PC-3 (cell line): ENCODE measurements around the gene THAP2. TPM values are rescaled to one million over a fixed set of nuclear protein-coding genes. Genes with fewer than 3 reads are reported as not detected.

ENCODE experiments used
- ATAC-seq: fragments of 200-7000 bp; cut with Tn5 transposase; 2 replicates; pipeline ENCODE4 v1.9.1; 2020; ENCODE audit warnings: mild to moderate bottlenecking, moderate library complexity
- BruUV-seq: library from RNA; stranded (reverse); fragments of 400-500 nt; replicated peaks from 2 replicates; lab custom pipeline; 2021; lab: Mats Ljungman, UMichigan
- CTCF ChIA-PET: fragments of 300-600 bp; sonication (Branson Sonifier 250); formaldehyde crosslinking; loops from one replicate; lab custom pipeline; 2022; ENCODE audit warnings: antibody characterized with exemption; lab: Charles Lee
- POLR2A ChIA-PET: fragments of 300-600 bp; sonication (Branson Sonifier 250); formaldehyde crosslinking; loops from one replicate; lab custom pipeline; 2022; ENCODE audit warnings: antibody characterized with exemption; ENCODE audit not compliant: unreplicated experiment; lab: Charles Lee
- DNase-seq: peaks from one replicate; pipeline ENCODE4 v3.0.0-alpha.2; 2015
- H2AFZ ChIP-seq: fragments of 300-600 bp; sonication (generic); 2 replicates; pipeline ENCODE4 v1.6.0; 2016; ENCODE audit warnings: antibody characterized with exemption, low read length
- H3F3A ChIP-seq: fragments of 300-600 bp; sonication (generic); one replicate; pipeline ENCODE4 v1.6.0; 2017; ENCODE audit warnings: antibody characterized with exemption, low read length, control low read depth, mild to moderate bottlenecking; ENCODE audit not compliant: unreplicated experiment
- H3K27ac ChIP-seq: fragments of 300-600 bp; sonication (generic); 2 replicates; pipeline ENCODE4 v1.5.1; 2016; ENCODE audit warnings: mild to moderate bottlenecking, low read length
- H3K27me3 ChIP-seq: fragments of 300-600 bp; sonication (generic); 2 replicates; pipeline ENCODE4 v1.6.1; 2016; ENCODE audit warnings: low read length, mixed read lengths
- H3K36me3 ChIP-seq: fragments of 300-600 bp; sonication (generic); 2 replicates; pipeline ENCODE4 v1.6.1; 2016; ENCODE audit warnings: low read depth, mixed run types, low read length, mixed read lengths
- H3K4me1 ChIP-seq: fragments of 300-600 bp; sonication (generic); 2 replicates; pipeline ENCODE4 v1.5.1; 2016; ENCODE audit warnings: low read length; ENCODE audit not compliant: insufficient read depth
- H3K4me2 ChIP-seq: fragments of 300-600 bp; sonication (generic); 2 replicates; pipeline ENCODE4 v1.6.0; 2016; ENCODE audit warnings: low read length
- H3K4me3 ChIP-seq: fragments of 300-600 bp; sonication (generic); 2 replicates; pipeline ENCODE4 v1.5.1; 2016; ENCODE audit warnings: mild to moderate bottlenecking, low read length, mixed read lengths
- H3K79me2 ChIP-seq: fragments of 300-600 bp; sonication (generic); 2 replicates; pipeline ENCODE4 v1.6.1; 2017; ENCODE audit warnings: low read length, mixed read lengths
- H3K9ac ChIP-seq: fragments of 300-600 bp; sonication (generic); 2 replicates; pipeline ENCODE4 v1.6.0; 2016; ENCODE audit warnings: mild to moderate bottlenecking, low read length
- H3K9me2 ChIP-seq: fragments of 300-600 bp; sonication (generic); replicated peaks from 2 replicates; pipeline ENCODE4 v1.6.1; 2016; ENCODE audit warnings: mixed run types, low read length, mixed read lengths
- H3K9me3 ChIP-seq: fragments of 300-600 bp; sonication (generic); 2 replicates; pipeline ENCODE4 v1.6.1; 2016; ENCODE audit warnings: low read length, mixed read lengths
- H4K20me1 ChIP-seq: fragments of 300-600 bp; sonication (generic); 2 replicates; pipeline ENCODE4 v1.6.1; 2016; ENCODE audit warnings: low read length, mixed read lengths
- EZH2 ChIP-seq: fragments of 300-600 bp; sonication (generic); IDR thresholded peaks from one replicate; pipeline ENCODE4 v1.6.1; 2017; ENCODE audit warnings: antibody characterized with exemption, mild to moderate bottlenecking, low read length; ENCODE audit not compliant: unreplicated experiment
- EZH2phosphoT487 ChIP-seq: fragments of 300-600 bp; sonication (generic); IDR thresholded peaks from 2 replicates; pipeline ENCODE4 v1.6.1; 2018; ENCODE audit warnings: mild to moderate bottlenecking, antibody characterized with exemption, low read length, borderline replicate concordance
- intact Hi-C: fragments of 100-400 bp; cut with micrococcal nuclease; formaldehyde crosslinking; loops from 2 replicates; pipeline ENCODE4 v1.9.0; 2023
- total RNA-seq: library from RNA; depleted of rRNA; stranded (reverse); fragments of >200 nt; gene quantifications from 2 replicates; pipeline ENCODE4 v1.2.3, GENCODE V29; 2014
- TF ChIP-seq, protein P1 (sequence below): fragments of 300-600 bp; sonication (generic); conservative IDR thresholded peaks from 2 replicates; pipeline ENCODE4 v1.5.1; 2017; ENCODE audit warnings: antibody characterized with exemption, low read depth, mild to moderate bottlenecking, low read length

Gene THAP2
- total RNA-seq, 1 experiment from 2014 or later, result 1.2 TPM

DNA sequence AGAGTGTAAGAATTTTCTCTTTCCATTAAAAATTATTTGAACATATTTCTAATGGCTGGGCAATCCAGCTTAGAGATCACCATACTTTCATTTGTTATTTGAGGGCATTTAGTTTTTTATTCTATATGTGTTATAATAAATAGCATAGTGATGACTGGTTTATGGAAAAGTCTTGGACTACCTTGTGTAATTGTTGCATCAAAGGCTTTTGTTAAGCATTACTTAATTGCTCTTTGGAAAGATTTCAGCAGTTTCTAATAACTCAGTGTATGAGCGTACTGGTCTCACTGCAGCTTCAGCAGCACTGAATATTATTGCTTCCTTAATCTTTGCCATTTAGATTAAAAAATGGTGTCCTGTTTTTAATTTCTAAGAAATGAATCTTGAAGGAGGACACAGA is 44.6 kb downstream of the THAP2 start:
- peaks cover 5% of the 10 kb centered on the region for H3F3A ChIP-seq
- no peaks in the 10 kb centered on the region for H3K27me3 ChIP-seq
- no TSS peak for BruUV-seq
- peaks cover 28% of the 10 kb centered on the region for H3K4me1 ChIP-seq
- H4K20me1 ChIP-seq, result no peaks in the 10 kb centered on the region
- no peak for DNase-seq
- no peaks in the 10 kb centered on the region for H3K9me2 ChIP-seq
- intact Hi-C loops, result no loop called here
- H3K9me3 ChIP-seq, result no peaks in the 10 kb centered on the region
- CTCF ChIA-PET, result no interaction called here
- TF ChIP-seq, protein P1, sequence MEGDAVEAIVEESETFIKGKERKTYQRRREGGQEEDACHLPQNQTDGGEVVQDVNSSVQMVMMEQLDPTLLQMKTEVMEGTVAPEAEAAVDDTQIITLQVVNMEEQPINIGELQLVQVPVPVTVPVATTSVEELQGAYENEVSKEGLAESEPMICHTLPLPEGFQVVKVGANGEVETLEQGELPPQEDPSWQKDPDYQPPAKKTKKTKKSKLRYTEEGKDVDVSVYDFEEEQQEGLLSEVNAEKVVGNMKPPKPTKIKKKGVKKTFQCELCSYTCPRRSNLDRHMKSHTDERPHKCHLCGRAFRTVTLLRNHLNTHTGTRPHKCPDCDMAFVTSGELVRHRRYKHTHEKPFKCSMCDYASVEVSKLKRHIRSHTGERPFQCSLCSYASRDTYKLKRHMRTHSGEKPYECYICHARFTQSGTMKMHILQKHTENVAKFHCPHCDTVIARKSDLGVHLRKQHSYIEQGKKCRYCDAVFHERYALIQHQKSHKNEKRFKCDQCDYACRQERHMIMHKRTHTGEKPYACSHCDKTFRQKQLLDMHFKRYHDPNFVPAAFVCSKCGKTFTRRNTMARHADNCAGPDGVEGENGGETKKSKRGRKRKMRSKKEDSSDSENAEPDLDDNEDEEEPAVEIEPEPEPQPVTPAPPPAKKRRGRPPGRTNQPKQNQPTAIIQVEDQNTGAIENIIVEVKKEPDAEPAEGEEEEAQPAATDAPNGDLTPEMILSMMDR, result no peak
- TF ChIP-seq EZH2 (no peak), EZH2phosphoT487 (no peak)
- no peaks in the 10 kb centered on the region for H3K79me2 ChIP-seq
- no peak overlapping the region for H2AFZ ChIP-seq
- H3K4me3 ChIP-seq, result no peak overlapping the region
- no peak overlapping the region for H3K27ac ChIP-seq
- H3K36me3 ChIP-seq, result no peaks in the 10 kb centered on the region
- no peak overlapping the region for H3K9ac ChIP-seq
- no peak overlapping the region for H3K4me2 ChIP-seq
- POLR2A ChIA-PET, result no interaction called here
- no peak for ATAC-seq

GRCh38 chr12:71710276-71711125 is 46.4 kb downstream of the THAP2 start:
- BruUV-seq, result no TSS peak
- Histone ChIP-seq H3K79me2 (no peaks in the 10 kb centered on the region), H2AFZ (peak overlapping the region; percentile 4), H3K9me2 (no peaks in the 10 kb centered on the region), H3K27me3 (no peaks in the 10 kb centered on the region), H3K4me3 (peak overlapping the region; percentile 18), H3F3A (peaks cover 5% of the 10 kb centered on the region), H3K9me3 (no peaks in the 10 kb centered on the region), H3K4me1 (peaks cover 24% of the 10 kb centered on the region), H3K27ac (peak overlapping the region; percentile 83), H3K9ac (peak overlapping the region; percentile 11; the same call in 1 of the 2 replicates), H3K4me2 (peak overlapping the region; percentile 65), H3K36me3 (no peaks in the 10 kb centered on the region), H4K20me1 (no peaks in the 10 kb centered on the region)
- ChIA-PET POLR2A (no interaction called here), CTCF (no interaction called here)
- DNase-seq (peak; percentile 96), ATAC-seq (peak; percentile 98)
- TF ChIP-seq, protein P1, result no peak
- TF ChIP-seq EZH2phosphoT487 (no peak), EZH2 (no peak)
- intact Hi-C loops, result loop anchor here (1.0 to 5.0 kb wide), 2 partner anchors 24 to 37 kb away; partner anchors contain the start of gene TMEM19

DNA sequence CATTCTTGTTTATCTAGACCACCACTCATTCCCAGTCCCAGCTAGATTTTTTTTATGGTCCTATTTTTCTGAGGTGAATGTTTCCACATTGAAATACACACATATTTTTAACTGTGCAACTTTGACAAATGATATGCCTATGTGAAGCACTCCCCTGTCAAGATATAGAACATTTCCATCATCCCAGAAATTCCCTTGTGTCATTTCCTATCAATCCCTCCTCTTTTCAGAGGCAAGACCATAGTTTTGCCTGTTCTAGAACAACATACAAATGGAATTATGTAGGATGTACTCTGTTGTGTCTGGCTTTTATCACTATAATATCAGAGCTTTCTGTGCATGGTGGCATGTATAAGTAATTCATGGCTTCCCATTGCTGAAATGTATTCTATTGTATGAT is 54.5 kb downstream of the THAP2 start:
- H3K9me2 ChIP-seq, result no peaks in the 10 kb centered on the region
- no peak overlapping the region for H3K4me2 ChIP-seq
- no TSS peak for BruUV-seq
- no peaks in the 10 kb centered on the region for H4K20me1 ChIP-seq
- intact Hi-C loops, result no loop called here
- ChIA-PET CTCF (no interaction called here), POLR2A (no interaction called here)
- no peaks in the 10 kb centered on the region for H3K79me2 ChIP-seq
- H3K36me3 ChIP-seq, result no peaks in the 10 kb centered on the region
- H3K27ac ChIP-seq, result no peak overlapping the region
- H3K4me3 ChIP-seq, result no peak overlapping the region
- H3F3A ChIP-seq, result no peaks in the 10 kb centered on the region
- no peaks in the 10 kb centered on the region for H3K9me3 ChIP-seq
- DNase-seq, result no peak
- H3K9ac ChIP-seq, result no peak overlapping the region
- no peaks in the 10 kb centered on the region for H3K27me3 ChIP-seq
- ATAC-seq, result no peak
- peaks cover 14% of the 10 kb centered on the region; the same call in 1 of the 2 replicates for H3K4me1 ChIP-seq
- H2AFZ ChIP-seq, result no peak overlapping the region
- TF ChIP-seq EZH2phosphoT487 (no peak), EZH2 (no peak)
- TF ChIP-seq, protein P1, result no peak
